HFFc6 (cell line): ENCODE results near the gene FJX1. TPM values are rescaled to one million over a fixed set of nuclear protein-coding genes. Genes with fewer than 3 reads are reported as not detected.

ENCODE experiments used
- DNase-seq: peaks from one replicate; pipeline ENCODE4 v3.0.0-alpha.2; 2018
- H3K27ac Mint-ChIP-seq: 2 replicates; pipeline ENCODE4 v1.8.0; 2020; ENCODE audit warnings: mild to moderate bottlenecking, mixed read lengths
- H3K27me3 Mint-ChIP-seq: 2 replicates; pipeline ENCODE4 v1.8.0; 2021; ENCODE audit warnings: mild to moderate bottlenecking, moderate library complexity, mixed read lengths; ENCODE audit not compliant: insufficient read depth
- H3K36me3 Mint-ChIP-seq: 2 replicates; pipeline ENCODE4 v1.8.0; 2021; ENCODE audit warnings: low read depth, mixed read lengths
- H3K4me1 Mint-ChIP-seq: 2 replicates; pipeline ENCODE4 v1.8.0; 2020; ENCODE audit warnings: low read depth, mixed read lengths
- H3K4me3 Mint-ChIP-seq: 2 replicates; pipeline ENCODE4 v1.8.0; 2020; ENCODE audit warnings: mild to moderate bottlenecking, moderate library complexity, mixed read lengths
- H3K9me3 Mint-ChIP-seq: 2 replicates; pipeline ENCODE4 v1.8.0; 2020; ENCODE audit warnings: mild to moderate bottlenecking, mixed read lengths
- CTCF ChIP-seq: fragments of 200-600 bp; sonication (generic); IDR thresholded peaks from 2 replicates; pipeline ENCODE4 v1.5.0; 2021; ENCODE audit warnings: antibody characterized with exemption, mild to moderate bottlenecking
- total RNA-seq, 6 experiments: library from RNA; stranded (reverse); fragmentation: NEBNext Ultra II Directional; extraction: Animal tissue kit (Norgen Biotek cat#: 25700); gene quantifications; 2 replicates in 1 of 6; 3 replicates in 5 of 6; pipeline ENCODE4 v1.2.3, GENCODE V29; 2021

The FJX1 gene
- total RNA-seq, 6 experiments from 2014 or later = 40.7 to 58.6 (median 46.8) TPM

- no peaks in the 10 kb centered on the region for H3K9me3 Mint-ChIP-seq
- peak overlapping the region; percentile 62; the same call in 1 of the 2 replicates for H3K4me3 Mint-ChIP-seq
- TF ChIP-seq CTCF = no peak
- H3K4me1 Mint-ChIP-seq = peaks cover 79% of the 10 kb centered on the region
- peak overlapping the region; percentile 71; the same call in 1 of the 2 replicates for H3K27ac Mint-ChIP-seq
- DNase-seq = no peak
- H3K36me3 Mint-ChIP-seq = peaks cover 13% of the 10 kb centered on the region; the same call in 1 of the 2 replicates
- peaks cover 1% of the 10 kb centered on the region; the same call in 1 of the 2 replicates for H3K27me3 Mint-ChIP-seq
Measured at GRCh38 chr11:35624316-35624715, 6.1 kb downstream of the FJX1 start.

- Mint-ChIP-seq H3K27me3 (peaks cover 1% of the 10 kb centered on the region; the same call in 1 of the 2 replicates), H3K4me3 (no peak overlapping the region), H3K36me3 (peaks cover 13% of the 10 kb centered on the region; the same call in 1 of the 2 replicates), H3K4me1 (peaks cover 83% of the 10 kb centered on the region), H3K9me3 (no peaks in the 10 kb centered on the region), H3K27ac (no peak overlapping the region)
- TF ChIP-seq CTCF = no peak
- DNase-seq = no peak
Measured at GRCh38 chr11:35624781-35625180, 6.5 kb downstream of the FJX1 start.

- Mint-ChIP-seq H3K4me1 (peaks cover 86% of the 10 kb centered on the region), H3K9me3 (no peaks in the 10 kb centered on the region), H3K27me3 (peaks cover 1% of the 10 kb centered on the region; the same call in 1 of the 2 replicates), H3K36me3 (peaks cover 3% of the 10 kb centered on the region; the same call in 1 of the 2 replicates), H3K4me3 (no peak overlapping the region), H3K27ac (no peak overlapping the region)
- no peak for TF ChIP-seq CTCF
- no peak for DNase-seq
Measured at GRCh38 chr11:35626501-35626900, 8.2 kb downstream of the FJX1 start.

- no peak for TF ChIP-seq CTCF
- Mint-ChIP-seq H3K4me1 (peaks cover 69% of the 10 kb centered on the region), H3K36me3 (peaks cover 5% of the 10 kb centered on the region; the same call in 1 of the 2 replicates), H3K9me3 (no peaks in the 10 kb centered on the region), H3K27me3 (peaks cover 1% of the 10 kb centered on the region; the same call in 1 of the 2 replicates), H3K4me3 (no peak overlapping the region; the same call in 1 of the 2 replicates), H3K27ac (peak overlapping the region; percentile 87)
- no peak for DNase-seq
Measured at GRCh38 chr11:35629511-35629910, 11.3 kb downstream of the FJX1 start.

GRCh38 chr11:35629914-35630313, 11.7 kb downstream of the FJX1 start:
- no peak for TF ChIP-seq CTCF
- peaks cover 1% of the 10 kb centered on the region; the same call in 1 of the 2 replicates for H3K27me3 Mint-ChIP-seq
- H3K9me3 Mint-ChIP-seq = no peaks in the 10 kb centered on the region
- peaks cover 65% of the 10 kb centered on the region for H3K4me1 Mint-ChIP-seq
- H3K27ac Mint-ChIP-seq = peak overlapping the region; percentile 87
- DNase-seq = peak; percentile 98
- peak overlapping the region; percentile 38 for H3K4me3 Mint-ChIP-seq
- peaks cover 5% of the 10 kb centered on the region; the same call in 1 of the 2 replicates for H3K36me3 Mint-ChIP-seq
